Astrocyte (in vitro differentiated cells and primary cell): ENCODE data around the gene CCNK.

Experiments used
- CTCF ChIP-seq: IDR thresholded peaks from 2 replicates; pipeline ENCODE4 v1.5.1; 2011; ENCODE audit warnings: low read depth, mild to moderate bottlenecking, inconsistent platforms, low read length, moderate library complexity; ENCODE audit not compliant: insufficient read depth
- EZH2 ChIP-seq: IDR thresholded peaks from 2 replicates; pipeline ENCODE4 v1.6.1; 2012; ENCODE audit warnings: mild to moderate bottlenecking, low read length, inconsistent platforms; ENCODE audit not compliant: insufficient read depth

DNA sequence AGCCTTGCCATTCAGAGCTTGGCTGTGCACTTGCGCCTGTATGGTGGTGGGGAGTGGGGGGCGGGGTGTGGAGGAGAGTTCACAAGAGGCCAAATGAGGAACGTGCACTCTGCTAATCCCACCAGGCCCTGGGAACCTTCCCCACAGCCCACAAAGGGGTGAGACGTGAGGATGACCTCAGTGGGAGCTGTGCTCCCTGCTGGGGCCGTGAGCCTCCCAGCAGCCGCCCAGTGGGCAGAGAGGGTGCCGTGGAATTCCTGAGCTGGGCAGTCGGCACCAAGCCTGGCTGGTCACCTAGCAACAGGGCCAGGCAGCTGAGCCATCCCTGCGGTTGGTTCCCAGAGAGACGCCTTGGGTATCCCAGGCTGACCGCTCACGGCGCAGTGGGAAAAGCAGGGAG lies 53.7 kb downstream of the CCNK start:
- TF ChIP-seq CTCF = no peak
- TF ChIP-seq EZH2 = no peak
